ENCODE data around the gene ZFHX2. TPM values are rescaled to one million over a fixed set of nuclear protein-coding genes. Genes with fewer than 3 reads are reported as not detected.
A peak's percentile ranks its signal among the peaks of the same experiment; 100 is the strongest.

ZFHX2 gene
- total RNA-seq, 1 donor from 2014 or later = 0.90 TPM

DNA sequence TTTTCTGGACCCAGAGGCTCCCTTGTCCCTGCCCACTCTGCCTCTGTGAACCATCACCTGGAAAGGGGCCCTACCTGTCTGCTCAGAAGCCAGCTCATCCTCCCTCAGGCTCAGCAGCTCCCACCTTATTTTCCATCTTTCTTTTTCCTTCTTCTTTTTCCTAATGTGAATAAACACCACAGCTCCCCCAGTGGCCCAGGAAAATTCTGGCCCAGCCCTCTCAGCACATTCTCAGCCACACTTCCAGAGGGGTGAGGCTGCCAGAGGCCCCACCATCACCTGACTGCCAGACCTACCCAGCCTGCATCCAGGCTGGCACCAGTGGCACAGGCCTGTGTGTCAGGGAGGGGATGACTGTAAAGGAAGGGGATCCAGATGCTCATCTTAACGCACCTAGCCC is 23.0 kb downstream of the ZFHX2 start:
- H3K4me1 ChIP-seq = peaks cover 4% of the 10 kb centered on the region
- H3K9ac ChIP-seq = no peak overlapping the region
- no peaks in the 10 kb centered on the region for H4K20me1 ChIP-seq (ENCODE audit: low read depth)
- Mint-ChIP-seq H3K27me3 (ENCODE audit: insufficient read depth, low read depth) (peaks cover 12% of the 10 kb centered on the region), H3K4me1 (peaks cover 8% of the 10 kb centered on the region), H3K9me3 (no peaks in the 10 kb centered on the region), H3K27ac (peak overlapping the region; percentile 42), H3K36me3 (peaks cover 25% of the 10 kb centered on the region), H3K4me3 (no peak overlapping the region)
- no peak overlapping the region for H3K4me3 ChIP-seq
- no peaks in the 10 kb centered on the region for H3K27me3 ChIP-seq
- H2AFZ ChIP-seq (replicated peaks) = no peak overlapping the region
- no peaks in the 10 kb centered on the region for H3K79me2 ChIP-seq (ENCODE audit: low read depth)
- no peaks in the 10 kb centered on the region for H3F3A ChIP-seq (ENCODE audit: low read depth)
- H3K4me2 ChIP-seq = no peak overlapping the region
- DNase-seq (ENCODE audit: low spot score) = peak; percentile 28
- H3K27ac ChIP-seq = no peak overlapping the region
- no peaks in the 10 kb centered on the region for H3K36me3 ChIP-seq
- H3K9me3 ChIP-seq (ENCODE audit: low read depth) = no peaks in the 10 kb centered on the region
- no peak for TF ChIP-seq EZH2 (IDR thresholded peaks at IDR 0.05)
- TF ChIP-seq, protein P1, sequence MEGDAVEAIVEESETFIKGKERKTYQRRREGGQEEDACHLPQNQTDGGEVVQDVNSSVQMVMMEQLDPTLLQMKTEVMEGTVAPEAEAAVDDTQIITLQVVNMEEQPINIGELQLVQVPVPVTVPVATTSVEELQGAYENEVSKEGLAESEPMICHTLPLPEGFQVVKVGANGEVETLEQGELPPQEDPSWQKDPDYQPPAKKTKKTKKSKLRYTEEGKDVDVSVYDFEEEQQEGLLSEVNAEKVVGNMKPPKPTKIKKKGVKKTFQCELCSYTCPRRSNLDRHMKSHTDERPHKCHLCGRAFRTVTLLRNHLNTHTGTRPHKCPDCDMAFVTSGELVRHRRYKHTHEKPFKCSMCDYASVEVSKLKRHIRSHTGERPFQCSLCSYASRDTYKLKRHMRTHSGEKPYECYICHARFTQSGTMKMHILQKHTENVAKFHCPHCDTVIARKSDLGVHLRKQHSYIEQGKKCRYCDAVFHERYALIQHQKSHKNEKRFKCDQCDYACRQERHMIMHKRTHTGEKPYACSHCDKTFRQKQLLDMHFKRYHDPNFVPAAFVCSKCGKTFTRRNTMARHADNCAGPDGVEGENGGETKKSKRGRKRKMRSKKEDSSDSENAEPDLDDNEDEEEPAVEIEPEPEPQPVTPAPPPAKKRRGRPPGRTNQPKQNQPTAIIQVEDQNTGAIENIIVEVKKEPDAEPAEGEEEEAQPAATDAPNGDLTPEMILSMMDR (IDR thresholded peaks at IDR 0.05) = peak; percentile 40

DNA sequence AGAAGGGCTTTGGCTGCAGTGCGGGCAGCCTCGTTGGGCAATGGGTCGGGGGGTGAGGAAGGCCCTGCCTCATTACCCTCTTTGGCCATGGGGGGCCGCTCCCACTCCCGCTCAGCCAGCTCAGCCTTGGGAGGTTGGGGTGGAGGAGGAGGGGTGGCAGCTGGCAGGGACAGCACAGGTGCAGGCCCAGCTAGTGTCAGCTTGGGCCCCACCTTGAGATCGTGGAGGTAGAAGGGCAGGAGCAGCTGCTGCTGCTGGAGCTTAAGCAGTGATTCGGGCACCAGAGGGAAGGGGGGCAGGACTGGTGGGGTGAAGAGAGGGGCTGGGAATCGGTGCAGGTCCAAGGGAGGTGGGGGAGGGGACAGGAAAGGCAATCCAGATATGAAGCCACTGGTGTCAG is 26.0 kb downstream of the ZFHX2 start:
- Mint-ChIP-seq H3K9me3 (no peaks in the 10 kb centered on the region), H3K27me3 (ENCODE audit: insufficient read depth, low read depth) (peaks cover 17% of the 10 kb centered on the region), H3K36me3 (peaks cover 19% of the 10 kb centered on the region), H3K27ac (no peak overlapping the region), H3K4me3 (no peak overlapping the region), H3K4me1 (peaks cover 8% of the 10 kb centered on the region)
- Histone ChIP-seq H2AFZ (replicated peaks) (no peak overlapping the region), H3K4me3 (no peak overlapping the region), H3F3A (ENCODE audit: low read depth) (no peaks in the 10 kb centered on the region), H3K4me2 (no peak overlapping the region), H3K9me3 (ENCODE audit: low read depth) (no peaks in the 10 kb centered on the region), H3K79me2 (ENCODE audit: low read depth) (no peaks in the 10 kb centered on the region), H3K36me3 (no peaks in the 10 kb centered on the region), H3K9ac (no peak overlapping the region), H3K27me3 (no peaks in the 10 kb centered on the region), H3K27ac (no peak overlapping the region), H4K20me1 (ENCODE audit: low read depth) (no peaks in the 10 kb centered on the region), H3K4me1 (peaks cover 4% of the 10 kb centered on the region)
- no peak for TF ChIP-seq EZH2 (IDR thresholded peaks at IDR 0.05)
- DNase-seq (ENCODE audit: low spot score) = no peak

DNA sequence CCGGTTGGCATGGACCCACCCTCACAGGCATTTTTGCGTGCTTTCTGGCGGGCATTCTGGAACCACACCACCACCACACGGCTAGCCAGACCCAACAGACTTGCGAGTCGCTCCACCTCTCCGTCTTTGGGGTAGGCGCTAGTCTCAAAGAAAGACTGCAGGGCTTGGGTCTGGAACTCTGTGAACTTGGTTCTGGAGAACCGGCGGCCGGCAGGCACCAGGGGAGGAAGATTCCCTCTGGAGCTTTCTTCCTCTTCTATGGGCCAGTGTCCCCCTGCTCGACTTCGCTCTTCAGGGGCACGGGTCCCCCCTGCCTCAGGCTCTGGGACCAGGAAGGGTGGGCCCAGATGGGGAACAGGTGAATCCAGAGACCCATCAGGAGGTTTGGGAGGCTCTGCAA is 26.6 kb downstream of the ZFHX2 start:
- no peaks in the 10 kb centered on the region for H3K79me2 ChIP-seq (ENCODE audit: low read depth)
- no peak overlapping the region for H3K9ac ChIP-seq
- H3K4me2 ChIP-seq = no peak overlapping the region
- H4K20me1 ChIP-seq (ENCODE audit: low read depth) = no peaks in the 10 kb centered on the region
- no peaks in the 10 kb centered on the region for H3F3A ChIP-seq (ENCODE audit: low read depth)
- Mint-ChIP-seq H3K4me1 (peaks cover 7% of the 10 kb centered on the region), H3K9me3 (no peaks in the 10 kb centered on the region), H3K4me3 (no peak overlapping the region), H3K36me3 (peaks cover 19% of the 10 kb centered on the region), H3K27ac (no peak overlapping the region), H3K27me3 (ENCODE audit: insufficient read depth, low read depth) (peaks cover 17% of the 10 kb centered on the region)
- H2AFZ ChIP-seq (replicated peaks) = no peak overlapping the region
- H3K36me3 ChIP-seq = no peaks in the 10 kb centered on the region
- H3K4me1 ChIP-seq = peaks cover 4% of the 10 kb centered on the region
- no peaks in the 10 kb centered on the region for H3K27me3 ChIP-seq
- no peak overlapping the region for H3K27ac ChIP-seq
- no peaks in the 10 kb centered on the region for H3K9me3 ChIP-seq (ENCODE audit: low read depth)
- TF ChIP-seq EZH2 (IDR thresholded peaks at IDR 0.05) = no peak
- DNase-seq (ENCODE audit: low spot score) = no peak
- no peak overlapping the region for H3K4me3 ChIP-seq

DNA sequence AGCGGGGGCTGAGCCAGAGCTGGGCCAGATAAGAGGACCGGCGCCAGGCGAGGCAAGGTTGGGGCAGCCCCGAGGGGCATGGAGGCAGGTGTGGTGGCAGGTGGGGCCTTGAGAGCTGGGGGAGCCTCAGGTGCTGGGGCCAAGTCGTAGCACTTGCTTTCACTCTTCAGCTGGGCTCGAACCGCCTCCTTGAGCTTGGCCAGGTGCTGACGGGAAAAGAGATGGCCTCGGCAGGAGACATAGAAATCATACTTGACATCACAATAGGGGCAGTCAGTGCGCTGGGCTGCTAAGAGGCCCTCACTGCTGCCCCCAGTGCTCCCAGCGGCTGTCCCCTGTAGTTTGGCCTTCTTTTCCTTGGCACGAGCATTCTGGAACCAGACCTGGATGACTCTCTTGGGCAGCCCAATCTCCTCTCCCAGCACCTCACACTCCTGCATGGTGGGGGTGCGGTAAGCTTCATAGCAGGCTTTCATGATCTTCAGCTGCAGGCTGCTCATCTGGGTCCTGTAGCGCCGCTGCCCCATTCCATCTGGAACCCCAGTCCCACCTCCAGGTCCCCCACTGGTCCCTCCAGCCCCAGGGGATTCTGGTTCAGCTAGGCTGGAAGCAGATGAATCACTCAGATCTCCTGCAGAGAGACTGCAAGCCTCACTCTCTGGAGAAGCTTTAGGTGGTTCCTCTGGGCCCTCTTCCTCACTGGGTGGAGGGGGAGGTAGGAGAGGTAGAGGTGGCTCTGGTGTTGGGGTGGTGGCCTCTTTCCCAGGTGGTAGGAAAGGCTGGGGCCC is 28.1 kb downstream of the ZFHX2 start:
- H3K4me1 ChIP-seq = peaks cover 11% of the 10 kb centered on the region
- H3K4me2 ChIP-seq = no peak overlapping the region
- H3K27ac ChIP-seq = no peak overlapping the region
- no peak overlapping the region for H3K4me3 ChIP-seq
- DNase-seq (ENCODE audit: low spot score) = no peak
- no peak overlapping the region for H3K9ac ChIP-seq
- Mint-ChIP-seq H3K4me3 (no peak overlapping the region), H3K27ac (no peak overlapping the region), H3K9me3 (no peaks in the 10 kb centered on the region), H3K27me3 (ENCODE audit: insufficient read depth, low read depth) (peaks cover 20% of the 10 kb centered on the region), H3K4me1 (peaks cover 12% of the 10 kb centered on the region), H3K36me3 (peaks cover 19% of the 10 kb centered on the region)
- H2AFZ ChIP-seq (replicated peaks) = no peak overlapping the region
- H4K20me1 ChIP-seq (ENCODE audit: low read depth) = no peaks in the 10 kb centered on the region
- H3K9me3 ChIP-seq (ENCODE audit: low read depth) = no peaks in the 10 kb centered on the region
- TF ChIP-seq EZH2 (IDR thresholded peaks at IDR 0.05) (no peak), EZH2phosphoT487 (IDR thresholded peaks at IDR 0.05) (no peak)
- TF ChIP-seq, protein P1 (IDR thresholded peaks at IDR 0.05) = no peak
- H3F3A ChIP-seq (ENCODE audit: low read depth) = peaks cover 5% of the 10 kb centered on the region
- H3K36me3 ChIP-seq = no peaks in the 10 kb centered on the region
- H3K79me2 ChIP-seq (ENCODE audit: low read depth) = no peaks in the 10 kb centered on the region
- H3K27me3 ChIP-seq = no peaks in the 10 kb centered on the region

All from neural progenitor cell (in vitro differentiated cells).